Measurements from ENCODE around the gene FCER1G. TPM values are rescaled to one million over a fixed set of nuclear protein-coding genes. Genes with fewer than 3 reads are reported as not detected.

FCER1G gene
- total RNA-seq, 1 experiment from 2014 or later = not detected

- no peaks in the 10 kb centered on the region for H3K27me3 ChIP-seq (ENCODE audit: low read length)
- intact Hi-C loops (cut with micrococcal nuclease) = no loop called here
- ChIA-PET POLR2A (ENCODE audit: unreplicated experiment) (interaction anchor here (0.7 kb wide), 1 partner anchor 10 kb away, joined by 4 read pairs; no protein-coding TSS in a partner anchor), CTCF (interaction anchor here (0.6 kb wide), 1 partner anchor 176 kb away, joined by 4 read pairs; no protein-coding TSS in a partner anchor)
- H3K9me3 ChIP-seq (ENCODE audit: low read length) = no peaks in the 10 kb centered on the region
- TF ChIP-seq EZH2phosphoT487 (IDR thresholded peaks at IDR 0.05; ENCODE audit: borderline replicate concordance, low read length) (no peak), EZH2 (IDR thresholded peaks at IDR 0.05; ENCODE audit: low read length, unreplicated experiment) (no peak), CTCF (conservative IDR thresholded peaks at IDR 0.05; ENCODE audit: low read depth, low read length) (no peak)
- H2AFZ ChIP-seq (ENCODE audit: low read length) = peak within 1 kb of the TSS; percentile 15; the same call in 1 of the 2 replicates
- no peaks in the 10 kb centered on the region for H4K20me1 ChIP-seq (ENCODE audit: low read length)
- H3K79me2 ChIP-seq (ENCODE audit: low read length) = peaks cover 17% of the 10 kb centered on the region
- H3K27ac ChIP-seq (ENCODE audit: low read length) = no peak within 1 kb of the TSS
- H3K9me2 ChIP-seq (replicated peaks; ENCODE audit: low read length) = no peaks in the 10 kb centered on the region
- H3K4me3 ChIP-seq (ENCODE audit: low read length) = no peak within 1 kb of the TSS
- DNase-seq (no peak), ATAC-seq (no peak)
- no peaks in the 10 kb centered on the region for H3F3A ChIP-seq (ENCODE audit: low read length, unreplicated experiment)
- H3K4me1 ChIP-seq (ENCODE audit: insufficient read depth, low read length) = peaks cover 26% of the 10 kb centered on the region
- H3K9ac ChIP-seq (ENCODE audit: low read length) = no peak within 1 kb of the TSS
- BruUV-seq (replicated peaks) = no TSS peak
- H3K36me3 ChIP-seq (ENCODE audit: low read depth, low read length) = 0 out of 2 replicates have a peak, but pooled peaks cover 2% of the 10 kb centered on the region
- H3K4me2 ChIP-seq (ENCODE audit: low read length) = no peak within 1 kb of the TSS
These were observed 16.1 kb upstream of the FCER1G start, which contains the start of gene ADAMTS4 for GRCh38 chr1:161198897-161199431. ADAMTS4 (minus strand) TSS chr1:161199054; CDS start chr1:161198627, 427 bp downstream.

- Histone ChIP-seq H3F3A (ENCODE audit: low read length, unreplicated experiment) (no peaks in the 10 kb centered on the region), H3K79me2 (ENCODE audit: low read length) (peaks cover 23% of the 10 kb centered on the region), H3K27me3 (ENCODE audit: low read length) (no peaks in the 10 kb centered on the region), H3K4me2 (ENCODE audit: low read length) (no peak overlapping the region), H3K4me1 (ENCODE audit: insufficient read depth, low read length) (peaks cover 26% of the 10 kb centered on the region), H3K27ac (ENCODE audit: low read length) (no peak overlapping the region), H2AFZ (ENCODE audit: low read length) (no peak overlapping the region), H3K4me3 (ENCODE audit: low read length) (no peak overlapping the region), H3K9ac (ENCODE audit: low read length) (no peak overlapping the region), H3K36me3 (ENCODE audit: low read depth, low read length) (peaks cover 8% of the 10 kb centered on the region; the same call in 1 of the 2 replicates), H3K9me2 (replicated peaks; ENCODE audit: low read length) (no peaks in the 10 kb centered on the region), H3K9me3 (ENCODE audit: low read length) (no peaks in the 10 kb centered on the region), H4K20me1 (ENCODE audit: low read length) (no peaks in the 10 kb centered on the region)
- POLR2A ChIA-PET (ENCODE audit: unreplicated experiment) = interaction anchor here (0.7 kb wide), 1 partner anchor 10 kb away, joined by 4 read pairs; no protein-coding TSS in a partner anchor
- intact Hi-C loops (cut with micrococcal nuclease) = no loop called here
- TF ChIP-seq CTCF (conservative IDR thresholded peaks at IDR 0.05; ENCODE audit: low read depth, low read length) (no peak), EZH2 (IDR thresholded peaks at IDR 0.05; ENCODE audit: low read length, unreplicated experiment) (no peak), EZH2phosphoT487 (IDR thresholded peaks at IDR 0.05; ENCODE audit: borderline replicate concordance, low read length) (no peak)
- BruUV-seq (replicated peaks) = no TSS peak
- CTCF ChIA-PET = no interaction called here
- ATAC-seq (no peak), DNase-seq (no peak)
These were observed 15.5 kb upstream of the FCER1G start for GRCh38 chr1:161199506-161200139.
